H1 (cell line): ENCODE results near the gene SPATA25. TPM values are rescaled to one million over a fixed set of nuclear protein-coding genes. Genes with fewer than 3 reads are reported as not detected.

Experiments
- CHD2 ChIP-seq: IDR thresholded peaks from 2 replicates; pipeline ENCODE4 v1.6.1; 2012; ENCODE audit warnings: low read length, improper control_type of control experiment
- E2F6 ChIP-seq: IDR thresholded peaks from 2 replicates; pipeline ENCODE4 v1.6.1; 2012; ENCODE audit warnings: inconsistent platforms
- EP300 ChIP-seq, 2 experiments: IDR thresholded peaks; 1 replicate in 1 of 2; 2 replicates in 1 of 2; pipeline ENCODE4 v1.6.1; 2011 to 2012; ENCODE audit warnings: low read depth in 2 of 2, low read length in 2 of 2, mild to moderate bottlenecking in 2 of 2, borderline replicate concordance in 1 of 2, inconsistent platforms in 1 of 2, moderate library complexity in 1 of 2
- GABPA ChIP-seq: IDR thresholded peaks from 2 replicates; pipeline ENCODE4 v1.6.1; 2011; ENCODE audit warnings: mild to moderate bottlenecking, low read length, moderate library complexity, borderline replicate concordance; ENCODE audit not compliant: insufficient read depth
- MAX ChIP-seq: IDR thresholded peaks from 2 replicates; pipeline ENCODE4 v1.6.1; 2012; ENCODE audit warnings: inconsistent platforms
- NANOG ChIP-seq: IDR thresholded peaks from 2 replicates; pipeline ENCODE4 v1.6.1; 2011; ENCODE audit warnings: low read length, low read depth, mild to moderate bottlenecking, inconsistent platforms; ENCODE audit not compliant: insufficient read depth, poor library complexity, severe bottlenecking
- NRF1 ChIP-seq: IDR thresholded peaks from 2 replicates; pipeline ENCODE4 v1.6.1; 2011; ENCODE audit warnings: mild to moderate bottlenecking, low read depth, low read length, improper control_type of control experiment
- POLR2AphosphoS5 ChIP-seq: IDR thresholded peaks from 2 replicates; pipeline ENCODE4 v1.6.1; 2011; ENCODE audit warnings: low read depth, low read length
- RBBP5 ChIP-seq: IDR thresholded peaks from 2 replicates; pipeline ENCODE4 v1.7.1; 2012; ENCODE audit warnings: low read depth, mild to moderate bottlenecking, inconsistent platforms, low read length, moderate library complexity, borderline replicate concordance
- SIN3A ChIP-seq, 2 experiments: IDR thresholded peaks in 1 of 2; conservative IDR thresholded peaks in 1 of 2; 2 replicates each; pipeline ENCODE4 v1.6.1; 2011 to 2012; ENCODE audit warnings: low read length in 2 of 2, improper control_type of control experiment in 1 of 2, low read depth in 1 of 2, mild to moderate bottlenecking in 1 of 2
- SUZ12 ChIP-seq: fragments of 200-600 bp; sonication (generic); IDR thresholded peaks from 2 replicates; pipeline ENCODE4 v1.6.1; 2012; ENCODE audit warnings: mild to moderate bottlenecking, inconsistent platforms, low read length, moderate library complexity, mixed read lengths
- TBP ChIP-seq: IDR thresholded peaks from 2 replicates; pipeline ENCODE4 v1.6.1; 2011; ENCODE audit warnings: low read depth, low read length, improper control_type of control experiment
- YY1 ChIP-seq: IDR thresholded peaks from 2 replicates; pipeline ENCODE4 v1.6.1; 2011; ENCODE audit warnings: low read depth, mild to moderate bottlenecking, low read length
- polyA plus RNA-seq, 7 experiments: library from polyadenylated mRNA; depleted of rRNA in 3 of 7; stranded (reverse) in 5 of 7; unstranded in 2 of 7; fragments of >200 nt in 5 of 7; fragments of 200-250 nt in 2 of 7; gene quantifications; 1 replicate in 5 of 7; 2 replicates in 1 of 7; 4 replicates in 1 of 7; pipeline versions ENCODE4 v1.2.1 to v1.2.3, GENCODE V29; 2011 to 2013; ENCODE audit warnings: missing spikeins in 2 of 7, mixed read lengths in 2 of 7
- total RNA-seq: library from RNA; stranded (reverse); fragmentation: NEBNext Ultra II Directional; extraction: Animal tissue kit (Norgen Biotek cat#: 25700); gene quantifications from 2 replicates; pipeline ENCODE4 v1.2.1, GENCODE V29; 2021

SPATA25 gene
- total and polyA plus RNA-seq, 2 of the 8 experiments (the other 6 are each of a cell fraction or from before 2014, with no cell fraction given): 2.0 to 3.0 TPM

- TF ChIP-seq CHD2 (no peak; the same call in 1 of the 2 replicates), YY1 (no peak), SUZ12 (no peak), NANOG (no peak), NRF1 (no peak), EP300 (IDR thresholded peaks at IDR 0.05; ENCODE audit: borderline replicate concordance in 1 of 2, low read depth in 2 of 2, low read length in 2 of 2) (0 out of 3 replicates have a peak, but pooled peaks of 1 of the 2 experiments have one; percentile 9), GABPA (no peak), TBP (no peak), SIN3A (conservative IDR thresholded peaks at IDR 0.05 in 1 of 2, IDR thresholded peaks at IDR 0.05 in 1 of 2; ENCODE audit: low read depth in 1 of 2, low read length in 2 of 2) (no peak), E2F6 (no peak), POLR2AphosphoS5 (no peak; the same call in 1 of the 2 replicates), MAX (no peak), RBBP5 (no peak)
These were observed 46.7 kb upstream of the SPATA25 start (continued) for GRCh38 chr20:45934046-45934585.
